PFSK-1 (cell line): ENCODE results near the gene TRPV3.

Experiments
- POLR2AphosphoS5 ChIP-seq: IDR thresholded peaks from 2 replicates; pipeline ENCODE4 v1.6.1; 2012; ENCODE audit warnings: low read depth, mild to moderate bottlenecking, control low read depth, low read length, moderate library complexity
- TAF1 ChIP-seq: IDR thresholded peaks from 2 replicates; pipeline ENCODE4 v1.6.1; 2012; ENCODE audit warnings: low read length, control low read depth, borderline replicate concordance; ENCODE audit not compliant: insufficient read depth

GRCh38 chr17:3535253-3535995, 22.2 kb downstream of the TRPV3 start:
- TF ChIP-seq TAF1 (no peak), POLR2AphosphoS5 (no peak)
